Left lung (tissue), 10 donors: ENCODE results near the gene TMEM43. TPM values are rescaled to one million over a fixed set of nuclear protein-coding genes. Genes with fewer than 3 reads are reported as not detected.

Source experiments
- ATAC-seq: fragments of 200-7000 bp; cut with Tn5 transposase; one replicate; pipeline ENCODE4 v1.9.1; 2020; ENCODE audit warnings: moderate library complexity
- DNase-seq, 4 donors: peaks; one replicate each; pipeline ENCODE4 v3.0.0-alpha.2; 2013 to 2020
- H3K27ac ChIP-seq, 2 donors: fragments of 200-600 bp; sonication (generic) in 1 of 2; one replicate each; pipeline versions ENCODE4 v1.5.0 to v1.8.0; 2020 to 2021
- H3K27me3 ChIP-seq, 2 donors: fragments of 200-600 bp; sonication (generic) in 1 of 2; one replicate each; pipeline versions ENCODE4 v1.5.0 to v1.8.0; 2020 to 2021
- H3K36me3 ChIP-seq, 2 donors: fragments of 200-600 bp; sonication (generic) in 1 of 2; one replicate each; pipeline versions ENCODE4 v1.5.0 to v1.8.0; 2020 to 2021
- H3K4me1 ChIP-seq, 2 donors: fragments of 200-600 bp; one replicate each; pipeline ENCODE4 v1.8.0; 2021
- H3K4me3 ChIP-seq, 2 donors: fragments of 200-600 bp; sonication (generic) in 1 of 2; one replicate each; pipeline versions ENCODE4 v1.5.0 to v1.8.0; 2020 to 2021; ENCODE audit warnings: mild to moderate bottlenecking in 1 of 2
- H3K9me3 ChIP-seq, 2 donors: fragments of 200-600 bp; sonication (generic) in 1 of 2; one replicate each; pipeline versions ENCODE4 v1.5.0 to v1.8.0; 2020 to 2021
- CTCF ChIP-seq, 2 donors: fragments of 200-600 bp; sonication (generic) in 1 of 2; IDR thresholded peaks; one replicate each; pipeline versions ENCODE4 v1.5.0 to v1.8.0; 2021; ENCODE audit warnings: antibody characterized with exemption in 2 of 2
- intact Hi-C, 2 donors: fragments of 100-400 bp; cut with DNase I; formaldehyde crosslinking; loops; one replicate each; pipeline versions ENCODE4 v1.11.2 to v1.14.2; 2022
- polyA plus RNA-seq, 6 donors: library from polyadenylated mRNA; unstranded; fragments of 120-200 nt; gene quantifications; one replicate each; pipeline ENCODE4 v1.2.1, GENCODE V29; 2013; ENCODE audit not compliant: insufficient read length in 6 of 6
- total RNA-seq, 2 donors: library from RNA; stranded (reverse); fragmentation: NEBNext Ultra II Directional; extraction: Animal tissue kit (Norgen Biotek cat#: 25700); gene quantifications; one replicate each; pipeline ENCODE4 v1.2.1, GENCODE V29; 2021
- donor health status: DM: no; HTN: yes; CAD: no.
- donor health status: DM: no; HTN: no; CAD: no.

TMEM43 gene
- total and polyA plus RNA-seq, 8 donors = 62.2 to 104 (median 64.3) TPM

- DNase-seq (no peak), ATAC-seq (no peak)
- no peaks in the 10 kb centered on the region for H3K9me3 ChIP-seq
- no peak overlapping the region for H3K27ac ChIP-seq
- no peak for TF ChIP-seq CTCF (IDR thresholded peaks at IDR 0.05)
- H3K4me3 ChIP-seq = no peak overlapping the region
- no peaks in the 10 kb centered on the region for H3K27me3 ChIP-seq
- intact Hi-C loops = no loop called here
- H3K4me1 ChIP-seq = no peaks in the 10 kb centered on the region
- peaks cover 0 to 79% of the 10 kb centered on the region in 2 donors for H3K36me3 ChIP-seq
Measured at GRCh38 chr3:14152233-14152962, 27.5 kb downstream of the TMEM43 start.

- Histone ChIP-seq H3K4me3 (no peak overlapping the region), H3K36me3 (peaks cover 0 to 79% of the 10 kb centered on the region in 2 donors), H3K4me1 (no peaks in the 10 kb centered on the region), H3K27me3 (no peaks in the 10 kb centered on the region), H3K9me3 (no peaks in the 10 kb centered on the region), H3K27ac (no peak overlapping the region)
- ATAC-seq (no peak), DNase-seq (no peak)
- intact Hi-C loops = no loop called here
- no peak for TF ChIP-seq CTCF (IDR thresholded peaks at IDR 0.05)
Measured at GRCh38 chr3:14152963-14153355, 28.1 kb downstream of the TMEM43 start.

GRCh38 chr3:14153663-14154062 is 28.8 kb downstream of the TMEM43 start:
- DNase-seq (no peak), ATAC-seq (no peak)
- H3K27me3 ChIP-seq = no peaks in the 10 kb centered on the region
- no peak overlapping the region for H3K27ac ChIP-seq
- no peaks in the 10 kb centered on the region for H3K4me1 ChIP-seq
- H3K9me3 ChIP-seq = no peaks in the 10 kb centered on the region
- intact Hi-C loops = no loop called here
- peaks cover 0 to 79% of the 10 kb centered on the region in 2 donors for H3K36me3 ChIP-seq
- TF ChIP-seq CTCF (IDR thresholded peaks at IDR 0.05) = no peak
- H3K4me3 ChIP-seq = no peak overlapping the region

- intact Hi-C loops = no loop called here
- ATAC-seq (no peak), DNase-seq (no peak)
- H3K27me3 ChIP-seq = no peaks in the 10 kb centered on the region
- H3K27ac ChIP-seq = no peak overlapping the region
- H3K4me3 ChIP-seq = no peak overlapping the region
- no peaks in the 10 kb centered on the region for H3K9me3 ChIP-seq
- H3K36me3 ChIP-seq = peaks cover 0 to 82% of the 10 kb centered on the region in 2 donors
- H3K4me1 ChIP-seq = no peaks in the 10 kb centered on the region
- no peak for TF ChIP-seq CTCF (IDR thresholded peaks at IDR 0.05)
Measured at GRCh38 chr3:14154276-14154675, 29.4 kb downstream of the TMEM43 start.

GRCh38 chr3:14154895-14155440 is 30.1 kb downstream of the TMEM43 start:
- Histone ChIP-seq H3K4me3 (no peak overlapping the region), H3K27ac (no peak overlapping the region), H3K36me3 (peaks cover 0 to 89% of the 10 kb centered on the region in 2 donors), H3K4me1 (no peaks in the 10 kb centered on the region), H3K27me3 (no peaks in the 10 kb centered on the region), H3K9me3 (no peaks in the 10 kb centered on the region)
- TF ChIP-seq CTCF (IDR thresholded peaks at IDR 0.05) = no peak
- no peak for ATAC-seq
- no peak for DNase-seq
- intact Hi-C loops = no loop called here
